Smooth muscle cell (in vitro differentiated cells): ENCODE results near the gene NPL. TPM values are rescaled to one million over a fixed set of nuclear protein-coding genes. Genes with fewer than 3 reads are reported as not detected.
A peak's percentile ranks its signal among the peaks of the same experiment; 100 is the strongest.

ENCODE experiments used
- DNase-seq: peaks from one replicate; lab custom pipeline; 2025; ENCODE audit not compliant: unreplicated experiment; lab: John Stamatoyannopoulos, UW
- H2AFZ ChIP-seq: fragments of 200-600 bp; sonication (generic); 2 replicates; pipeline ENCODE4 v1.6.0; 2016; ENCODE audit warnings: antibody characterized with exemption, low read depth, mild to moderate bottlenecking
- H3F3A ChIP-seq: fragments of 200-600 bp; sonication (generic); 2 replicates; pipeline ENCODE4 v1.6.0; 2017; ENCODE audit warnings: antibody characterized with exemption, low read depth
- H3K27ac ChIP-seq: fragments of 200-600 bp; sonication (generic); 2 replicates; pipeline ENCODE4 v1.5.1; 2016; ENCODE audit warnings: low read depth, mild to moderate bottlenecking
- H3K27me3 ChIP-seq: fragments of 200-600 bp; sonication (generic); 2 replicates; pipeline ENCODE4 v1.6.1; 2016; ENCODE audit warnings: low read depth, mild to moderate bottlenecking
- H3K36me3 ChIP-seq: fragments of 200-600 bp; sonication (generic); 2 replicates; pipeline ENCODE4 v1.5.1; 2016; ENCODE audit warnings: low read depth
- H3K4me1 ChIP-seq: fragments of 200-600 bp; sonication (generic); 2 replicates; pipeline ENCODE4 v1.5.1; 2016; ENCODE audit warnings: low read depth
- H3K4me2 ChIP-seq: fragments of 200-600 bp; sonication (generic); 2 replicates; pipeline ENCODE4 v1.6.0; 2016; ENCODE audit warnings: mild to moderate bottlenecking
- H3K4me3 ChIP-seq: fragments of 200-600 bp; sonication (generic); 2 replicates; pipeline ENCODE4 v1.5.1; 2016; ENCODE audit warnings: mild to moderate bottlenecking
- H3K79me2 ChIP-seq: fragments of 200-600 bp; sonication (generic); 2 replicates; pipeline ENCODE4 v1.6.0; 2016; ENCODE audit warnings: low read depth, mild to moderate bottlenecking
- H3K9ac ChIP-seq: fragments of 200-600 bp; sonication (generic); 2 replicates; pipeline ENCODE4 v1.6.0; 2016; ENCODE audit warnings: low read depth
- H3K9me3 ChIP-seq: fragments of 200-600 bp; sonication (generic); replicated peaks from 2 replicates; pipeline ENCODE4 v1.5.1; 2016; ENCODE audit warnings: low read depth
- H4K20me1 ChIP-seq: fragments of 200-600 bp; sonication (generic); 2 replicates; pipeline ENCODE4 v1.6.0; 2016; ENCODE audit warnings: low read depth
- WGBS: methylation state at CpG from one replicate; pipeline ENCODE4 v1.1.7; 2016; ENCODE audit warnings: low lambda C conversion rate; 5-methylcytosine and 5-hydroxymethylcytosine counted together
- polyA plus RNA-seq: library from polyadenylated mRNA; unstranded; fragments of >200 nt; fragmentation: Nextera tagmentation; extraction: Ambion mirVana; gene quantifications from 2 replicates; pipeline ENCODE4 v1.2.1, GENCODE V29; 2016
- total RNA-seq: library from RNA; depleted of rRNA; stranded (reverse); fragments of >200 nt; gene quantifications from 2 replicates; pipeline ENCODE4 v1.2.3, GENCODE V29; 2014
- TF ChIP-seq, protein P1 (sequence below): fragments of 200-600 bp; sonication (generic); IDR thresholded peaks from 2 replicates; pipeline ENCODE4 v1.5.1; 2017; ENCODE audit warnings: borderline replicate concordance, mild to moderate bottlenecking, antibody characterized with exemption; ENCODE audit not compliant: insufficient read depth, poor library complexity, severe bottlenecking

Gene NPL
- total and polyA plus RNA-seq, 2 experiments from 2014 or later: 1.3 to 1.4 TPM

DNA sequence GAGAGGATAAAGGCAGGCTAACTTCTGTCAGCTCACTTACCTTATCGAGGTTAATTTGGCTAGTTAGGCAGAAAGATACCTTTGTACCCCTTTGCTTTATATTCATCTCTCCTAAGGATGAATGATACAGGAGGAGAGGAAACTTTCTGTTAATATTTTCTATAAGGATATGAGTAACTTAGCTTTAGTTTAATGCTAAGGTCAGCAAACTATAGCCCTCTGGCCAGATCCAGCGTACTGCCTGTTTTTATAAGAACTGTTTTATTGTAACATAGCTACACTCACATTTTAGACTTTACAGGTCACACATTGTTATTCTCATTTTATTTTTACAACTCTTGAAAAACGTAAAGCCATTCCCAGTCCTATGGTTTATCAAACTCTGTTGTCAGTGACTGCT, 67.6 kb downstream of the NPL start:
- no peak overlapping the region for H2AFZ ChIP-seq
- H3K27me3 ChIP-seq: no peaks in the 10 kb centered on the region
- H3K9me3 ChIP-seq: no peaks in the 10 kb centered on the region
- peaks cover 75% of the 10 kb centered on the region for H3K79me2 ChIP-seq
- TF ChIP-seq, protein P1, sequence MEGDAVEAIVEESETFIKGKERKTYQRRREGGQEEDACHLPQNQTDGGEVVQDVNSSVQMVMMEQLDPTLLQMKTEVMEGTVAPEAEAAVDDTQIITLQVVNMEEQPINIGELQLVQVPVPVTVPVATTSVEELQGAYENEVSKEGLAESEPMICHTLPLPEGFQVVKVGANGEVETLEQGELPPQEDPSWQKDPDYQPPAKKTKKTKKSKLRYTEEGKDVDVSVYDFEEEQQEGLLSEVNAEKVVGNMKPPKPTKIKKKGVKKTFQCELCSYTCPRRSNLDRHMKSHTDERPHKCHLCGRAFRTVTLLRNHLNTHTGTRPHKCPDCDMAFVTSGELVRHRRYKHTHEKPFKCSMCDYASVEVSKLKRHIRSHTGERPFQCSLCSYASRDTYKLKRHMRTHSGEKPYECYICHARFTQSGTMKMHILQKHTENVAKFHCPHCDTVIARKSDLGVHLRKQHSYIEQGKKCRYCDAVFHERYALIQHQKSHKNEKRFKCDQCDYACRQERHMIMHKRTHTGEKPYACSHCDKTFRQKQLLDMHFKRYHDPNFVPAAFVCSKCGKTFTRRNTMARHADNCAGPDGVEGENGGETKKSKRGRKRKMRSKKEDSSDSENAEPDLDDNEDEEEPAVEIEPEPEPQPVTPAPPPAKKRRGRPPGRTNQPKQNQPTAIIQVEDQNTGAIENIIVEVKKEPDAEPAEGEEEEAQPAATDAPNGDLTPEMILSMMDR: no peak
- DNase-seq: no peak
- WGBS: 98% methylated on average over 3 of the region's 3 CpGs
- H3K27ac ChIP-seq: no peak overlapping the region
- H3F3A ChIP-seq: no peaks in the 10 kb centered on the region
- no peaks in the 10 kb centered on the region for H3K4me1 ChIP-seq
- H3K9ac ChIP-seq: no peak overlapping the region
- H3K36me3 ChIP-seq: peaks cover 83% of the 10 kb centered on the region
- no peak overlapping the region for H3K4me2 ChIP-seq
- no peak overlapping the region for H3K4me3 ChIP-seq
- H4K20me1 ChIP-seq: peaks cover 89% of the 10 kb centered on the region

DNA sequence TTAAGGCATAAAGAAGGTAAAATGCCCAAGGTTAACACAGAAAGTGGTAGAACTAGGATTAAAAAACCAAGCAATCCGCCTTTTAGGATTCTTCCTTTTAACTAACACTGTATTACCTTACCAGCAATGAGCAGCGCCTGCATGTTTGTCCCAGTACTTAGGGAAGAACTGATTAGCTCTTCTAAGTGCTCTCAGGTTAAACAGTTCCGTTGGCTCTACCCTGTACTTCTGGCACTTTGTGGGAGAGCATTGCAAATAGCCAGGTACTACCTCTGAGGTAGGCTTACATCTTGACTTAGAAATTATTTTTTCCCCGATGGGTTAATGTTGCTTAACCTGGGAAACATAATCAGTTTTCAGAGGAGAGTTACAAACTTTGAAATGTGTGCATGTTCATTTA, 71.1 kb downstream of the NPL start:
- TF ChIP-seq, protein P1: no peak

DNA sequence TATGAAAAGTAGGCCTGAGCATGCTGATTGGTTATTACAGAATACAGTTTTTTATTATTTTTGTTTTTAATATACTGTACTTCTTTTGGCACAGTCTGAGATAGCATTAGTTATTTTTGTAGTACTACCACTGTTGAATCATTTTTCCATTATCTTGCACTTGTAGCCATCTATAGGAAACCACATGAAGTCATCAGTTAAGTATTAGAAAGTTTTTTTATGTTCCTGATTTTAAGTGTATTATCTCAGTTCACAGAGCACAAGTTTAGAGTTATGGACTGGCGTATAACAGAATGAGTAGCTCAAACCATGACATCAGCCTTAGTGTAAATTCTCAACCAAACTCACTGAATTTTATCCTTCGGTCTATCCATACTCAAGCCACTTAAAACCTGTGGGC, 72.4 kb downstream of the NPL start:
- peaks cover 86% of the 10 kb centered on the region for H4K20me1 ChIP-seq
- H3F3A ChIP-seq: no peaks in the 10 kb centered on the region
- no peak for DNase-seq
- WGBS: 62% methylated on average over 2 of the region's 2 CpGs
- H3K9ac ChIP-seq: peak overlapping the region; percentile 13
- TF ChIP-seq, protein P1: no peak
- H3K9me3 ChIP-seq: no peaks in the 10 kb centered on the region
- H3K4me3 ChIP-seq: no peak overlapping the region
- H3K27me3 ChIP-seq: no peaks in the 10 kb centered on the region
- no peak overlapping the region for H3K4me2 ChIP-seq
- no peaks in the 10 kb centered on the region for H3K4me1 ChIP-seq
- peaks cover 66% of the 10 kb centered on the region for H3K36me3 ChIP-seq
- H3K79me2 ChIP-seq: peaks cover 47% of the 10 kb centered on the region
- H3K27ac ChIP-seq: peak overlapping the region; percentile 67
- no peak overlapping the region for H2AFZ ChIP-seq

More for the DNA sequence above, 71.1 kb downstream of the NPL start:
- peaks cover 68% of the 10 kb centered on the region for H3K36me3 ChIP-seq
- H2AFZ ChIP-seq: no peak overlapping the region
- no peak for DNase-seq
- 95% methylated on average over 4 of the region's 4 CpGs for WGBS
- H3K4me2 ChIP-seq: no peak overlapping the region
- no peaks in the 10 kb centered on the region for H3F3A ChIP-seq
- peaks cover 87% of the 10 kb centered on the region for H4K20me1 ChIP-seq
- no peaks in the 10 kb centered on the region for H3K4me1 ChIP-seq
- peaks cover 58% of the 10 kb centered on the region for H3K79me2 ChIP-seq
- H3K9ac ChIP-seq: no peak overlapping the region
- H3K27me3 ChIP-seq: no peaks in the 10 kb centered on the region
- no peak overlapping the region for H3K4me3 ChIP-seq
- H3K9me3 ChIP-seq: no peaks in the 10 kb centered on the region
- H3K27ac ChIP-seq: peak overlapping the region; percentile 14

DNA sequence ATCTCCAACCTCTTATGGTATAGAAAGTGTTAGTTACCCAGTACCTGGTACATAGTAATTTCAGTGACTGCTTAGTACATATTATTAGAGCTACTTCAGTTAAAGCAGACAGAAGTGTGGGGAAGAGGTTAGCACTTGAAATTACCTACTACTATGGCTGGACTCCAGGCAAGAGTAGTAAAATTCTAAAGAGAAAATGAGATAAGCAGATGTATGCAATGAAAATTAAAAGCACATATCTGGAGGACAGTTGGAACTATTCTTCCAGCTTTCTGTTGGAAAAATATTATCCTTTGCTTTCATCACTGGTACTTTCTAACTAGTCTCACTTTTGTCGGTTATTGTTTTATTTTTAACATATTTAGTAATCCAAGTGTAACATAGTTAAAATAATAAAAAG, 73.3 kb downstream of the NPL start:
- Histone ChIP-seq H3K9me3 (no peaks in the 10 kb centered on the region), H3K4me1 (no peaks in the 10 kb centered on the region), H3K27ac (peak overlapping the region; percentile 67), H3K4me2 (no peak overlapping the region), H3F3A (peaks cover 3% of the 10 kb centered on the region), H3K9ac (no peak overlapping the region), H3K4me3 (no peak overlapping the region), H3K79me2 (peaks cover 39% of the 10 kb centered on the region), H4K20me1 (peaks cover 80% of the 10 kb centered on the region), H3K27me3 (no peaks in the 10 kb centered on the region), H3K36me3 (peaks cover 66% of the 10 kb centered on the region), H2AFZ (no peak overlapping the region)
- no peak for DNase-seq
- 95% methylated on average over 1 of the region's 1 CpG for WGBS
- TF ChIP-seq, protein P1: no peak
